ENCODE results near the gene GLIS1. TPM values are rescaled to one million over a fixed set of nuclear protein-coding genes. Genes with fewer than 3 reads are reported as not detected.

The GLIS1 gene
- total RNA-seq, 1 experiment from 2014 or later = 0.28 TPM

GRCh38 chr1:53521924-53522552 is 216.9 kb downstream of the GLIS1 start:
- Histone ChIP-seq H2BK12ac (ENCODE audit: insufficient read length, low read depth, low read length) (no peak overlapping the region), H2BK20ac (ENCODE audit: low read depth, low read length, poor library complexity, severe bottlenecking) (no peak overlapping the region), H3K56ac (ENCODE audit: insufficient read length, low read depth, low read length) (no peak overlapping the region), H4K5ac (ENCODE audit: insufficient read length, low read depth, low read length) (no peak overlapping the region), H3K4ac (ENCODE audit: low read depth, low read length) (no peak overlapping the region), H4K91ac (ENCODE audit: insufficient read length, low read depth, low read length) (no peak overlapping the region), H3T11ph (ENCODE audit: low read length) (no peak overlapping the region), H3K4me2 (ENCODE audit: insufficient read depth, insufficient read length, low read length) (no peak overlapping the region), H3K23me2 (ENCODE audit: insufficient read length, low read depth, low read length, poor library complexity, severe bottlenecking) (no peaks in the 10 kb centered on the region), H4K20me1 (ENCODE audit: control insufficient read depth, insufficient read depth, insufficient read length) (no peaks in the 10 kb centered on the region), H3K79me2 (ENCODE audit: insufficient read depth, low read length) (no peaks in the 10 kb centered on the region), H3K9me3 (ENCODE audit: control insufficient read depth, low read depth, low read length) (no peaks in the 10 kb centered on the region), H3K9ac (ENCODE audit: extremely low read depth, insufficient read length, low read length) (no peak overlapping the region), H2BK15ac (ENCODE audit: low read depth, low read length) (no peak overlapping the region), H2BK120ac (ENCODE audit: low read depth, low read length, poor library complexity, severe bottlenecking) (no peak overlapping the region), H2AK5ac (ENCODE audit: insufficient read length, low read length) (no peak overlapping the region), H4K8ac (replicated peaks; ENCODE audit: insufficient read length, low read depth, low read length) (no peak overlapping the region), H3K14ac (ENCODE audit: insufficient read depth, low read length) (no peak overlapping the region; the same call in 1 of the 2 replicates), H3K23ac (ENCODE audit: insufficient read length, low read depth, low read length) (no peak overlapping the region), H3K4me1 (ENCODE audit: insufficient read depth, low read length) (no peaks in the 10 kb centered on the region; the same call in 1 of the 2 replicates), H2AFZ (ENCODE audit: low read length) (no peak overlapping the region), H2BK5ac (ENCODE audit: insufficient read length, low read length) (no peak overlapping the region), H3K27me3 (ENCODE audit: insufficient read depth, low read length) (no peaks in the 10 kb centered on the region; the same call in 1 of the 2 replicates), H3K79me1 (ENCODE audit: insufficient read depth, low read depth, low read length, poor library complexity, severe bottlenecking) (no peaks in the 10 kb centered on the region), H3K27ac (ENCODE audit: insufficient read length, low read depth, low read length) (no peak overlapping the region), H3K18ac (ENCODE audit: insufficient read length, low read depth, low read length) (no peak overlapping the region)
- no peaks in the 10 kb centered on the region for H3K36me3 Mint-ChIP-seq (ENCODE audit: insufficient read depth in 1 of 3, low read depth in 3 of 3)
- H3K4me3 Mint-ChIP-seq = no peak overlapping the region
- H3K27ac Mint-ChIP-seq = no peak overlapping the region; a peak in 1 of 7 replicates
- no peak for DNase-seq
- peaks cover 2 to 20% of the 10 kb centered on the region in 2 experiments; a peak in 3 of 4 replicates for H3K4me1 Mint-ChIP-seq
- TF ChIP-seq CTCF (conservative IDR thresholded peaks at IDR 0.05) = no peak
- no CpG with 5 or more reads among the region's 11 CpGs for WGBS (ENCODE audit: extremely low coverage, insufficient read length, low lambda C conversion rate)
- peaks cover 16% of the 10 kb centered on the region for H3K27me3 Mint-ChIP-seq (ENCODE audit: low read depth)
- H3K9me3 Mint-ChIP-seq = no peaks in the 10 kb centered on the region; a peak in 1 of 5 replicates
